LHCN-M2 (cell line): Measurements from ENCODE around the gene ATL1. TPM values are rescaled to one million over a fixed set of nuclear protein-coding genes. Genes with fewer than 3 reads are reported as not detected.
"Not testable (repeated sequence)": the region's sequence is repeated elsewhere in the genome, so short reads cannot be mapped to it uniquely, and the experiment has no call there.

Source experiments
- DNase-seq: peaks from one replicate; pipeline ENCODE4 v3.0.0-alpha.2; 2012; ENCODE audit warnings: low read depth
- total RNA-seq: library from RNA; depleted of rRNA; stranded (reverse); fragments of >200 nt; gene quantifications from 2 replicates; pipeline ENCODE4 v1.2.3, GENCODE V29; 2014

Gene ATL1
- total RNA-seq, 1 experiment from 2014 or later = 14.9 TPM

DNA sequence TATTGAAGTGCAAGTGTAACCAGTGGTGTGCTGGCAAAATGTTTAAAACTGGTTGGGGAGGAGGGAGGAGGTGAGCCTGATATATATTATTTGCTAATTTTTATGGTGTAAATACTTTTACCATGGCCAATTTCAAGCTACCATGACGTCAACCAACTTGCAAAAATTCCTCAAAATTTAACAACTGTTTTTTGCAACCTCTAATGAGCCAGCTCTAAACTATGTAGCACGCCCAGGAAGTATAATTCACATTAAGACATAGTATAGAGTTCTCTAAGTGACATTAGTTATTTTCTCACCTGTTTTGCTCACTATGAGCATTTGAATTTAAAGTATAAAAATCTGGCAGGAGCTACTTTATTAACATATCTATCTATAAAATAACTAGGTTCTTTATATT is 41.4 kb downstream of the ATL1 start:
- peak; percentile 68 for DNase-seq

DNA sequence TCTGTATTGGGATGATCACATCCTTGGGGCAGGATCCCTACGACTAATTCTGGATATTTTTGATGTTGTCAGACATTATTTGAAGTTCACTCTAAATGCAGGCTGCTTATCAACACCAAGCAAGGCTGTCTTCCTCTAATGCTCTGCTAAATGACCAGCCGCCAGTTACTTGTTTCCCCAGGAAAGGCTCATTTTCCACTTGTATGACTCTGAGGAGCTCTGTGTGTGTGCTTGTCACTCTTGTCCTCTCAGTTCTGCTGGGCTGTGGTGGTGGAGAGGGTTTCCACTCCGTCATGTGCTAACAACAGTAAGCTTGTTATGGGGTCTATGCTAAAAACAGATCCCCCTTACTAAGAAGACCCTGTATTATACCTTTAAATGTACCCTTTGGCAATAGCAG is 42.1 kb downstream of the ATL1 start:
- no peak for DNase-seq

DNA sequence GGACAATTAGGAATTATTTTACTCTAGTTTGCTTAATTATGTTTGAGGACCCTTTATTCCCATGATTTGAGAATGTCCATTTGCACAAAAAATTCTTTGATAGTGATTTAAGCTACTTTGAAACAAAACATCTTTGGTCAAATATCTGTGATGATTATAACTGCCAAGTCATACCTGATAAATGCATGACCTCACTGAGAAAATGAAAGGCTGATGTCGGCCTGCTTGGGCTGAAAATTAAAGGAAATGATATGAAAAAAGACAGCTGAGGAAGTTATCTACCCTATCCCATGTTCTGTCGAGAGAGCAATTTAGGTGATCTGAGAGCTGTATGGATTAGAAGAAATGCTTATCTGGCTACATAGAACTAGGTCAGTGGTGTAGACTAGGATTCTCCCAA is 43.6 kb downstream of the ATL1 start:
- DNase-seq = no peak

DNA sequence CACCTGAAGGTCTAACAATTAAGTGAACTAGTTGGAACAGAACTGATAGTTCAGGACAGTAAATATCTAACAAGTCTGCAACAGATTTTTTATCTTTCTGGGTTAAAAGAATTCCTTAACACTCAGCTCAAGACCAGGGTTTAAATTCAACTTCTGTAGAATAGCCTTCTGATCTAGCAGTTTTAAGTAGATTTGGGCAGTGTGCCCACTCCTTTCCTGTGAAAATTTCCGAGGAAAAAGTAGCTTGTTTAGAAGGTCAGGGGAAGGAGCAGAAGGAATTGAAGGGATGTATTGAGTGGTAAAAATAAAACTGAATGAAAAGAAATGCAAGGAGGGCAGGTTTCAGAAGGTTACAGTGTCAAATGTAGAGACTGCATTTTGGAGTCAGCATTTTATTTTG is 45.8 kb downstream of the ATL1 start:
- DNase-seq = no peak

DNA sequence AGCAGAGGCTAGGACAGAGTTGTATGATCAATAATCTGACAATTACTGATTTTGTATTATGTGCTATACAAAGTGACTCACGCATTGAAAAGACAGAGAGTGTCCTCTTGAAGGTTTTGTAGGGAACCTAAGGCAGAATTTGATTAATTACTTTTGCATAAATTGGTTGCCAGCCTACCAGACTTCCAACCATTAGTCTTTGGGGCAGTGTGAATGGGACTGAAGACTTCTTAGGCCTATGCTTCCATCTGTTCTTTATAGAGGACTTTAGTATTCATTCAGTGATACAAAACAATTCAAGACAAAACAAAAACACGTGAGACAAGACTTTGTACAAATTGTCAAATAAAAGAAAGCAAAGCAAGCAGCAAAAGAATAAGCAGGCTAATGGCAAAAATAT is 46.5 kb downstream of the ATL1 start:
- DNase-seq = no peak

DNA sequence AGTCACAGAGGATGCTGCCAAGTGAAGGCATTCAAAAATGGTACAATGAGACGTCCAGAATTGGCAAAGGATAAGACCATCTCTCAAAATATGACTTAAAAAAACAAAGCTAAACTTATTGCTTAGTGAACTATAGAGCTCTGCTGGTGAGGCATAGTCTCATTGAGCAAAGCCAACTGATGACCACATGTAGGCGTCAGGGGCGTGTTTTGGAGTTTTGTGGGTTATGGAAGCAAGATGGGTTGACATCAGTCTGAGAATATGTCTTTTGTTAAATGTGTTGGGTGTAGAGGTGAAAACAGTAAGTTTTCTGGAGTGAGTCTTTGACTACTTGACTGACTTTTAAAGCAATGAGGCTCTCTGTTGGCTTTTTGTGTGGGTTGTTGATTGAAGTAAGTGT is 47.2 kb downstream of the ATL1 start:
- no peak for DNase-seq

DNA sequence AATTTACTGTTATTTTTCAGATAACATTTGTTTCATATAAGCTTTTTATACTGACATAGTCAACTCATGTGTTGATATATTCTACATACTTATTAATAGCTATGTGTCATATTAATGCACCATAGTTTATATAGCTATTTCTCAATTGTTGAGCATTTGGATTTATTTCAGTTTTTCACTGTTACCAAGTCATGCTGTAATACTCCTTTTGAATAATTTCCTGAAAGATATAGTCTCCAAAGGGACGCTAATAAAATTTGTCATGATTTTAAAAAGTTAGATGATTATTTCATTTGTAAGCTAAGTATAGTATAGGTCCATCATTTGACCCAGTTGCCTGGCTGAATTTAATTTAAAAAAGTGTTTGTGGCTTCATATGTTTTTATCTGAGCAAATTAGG is 47.8 kb downstream of the ATL1 start:
- DNase-seq = no peak

DNA sequence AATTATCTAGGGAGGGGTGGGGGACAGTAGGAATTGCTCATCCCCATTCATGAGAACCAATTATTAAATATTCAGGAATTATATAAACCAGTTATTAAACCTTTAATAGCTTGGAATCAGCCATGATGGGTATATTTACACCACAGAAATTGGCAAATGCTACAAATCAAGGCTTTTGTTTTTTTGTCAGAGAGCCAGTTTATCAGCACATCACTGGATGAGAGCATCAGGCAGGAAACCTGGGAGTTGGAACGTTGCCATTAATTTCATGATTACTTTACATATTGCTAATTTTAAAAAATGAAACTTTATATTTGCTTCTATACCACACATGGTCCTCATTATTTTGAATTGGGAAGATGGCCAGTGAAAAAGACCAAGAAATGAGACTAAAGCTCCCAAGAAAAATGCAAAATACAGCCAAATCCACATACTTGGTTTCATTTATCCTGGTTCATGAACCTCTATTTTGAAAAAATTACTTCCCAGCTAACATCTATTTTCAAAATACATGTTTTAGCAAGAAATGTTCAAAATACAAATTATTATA is 48.4 kb downstream of the ATL1 start:
- DNase-seq = no peak

DNA sequence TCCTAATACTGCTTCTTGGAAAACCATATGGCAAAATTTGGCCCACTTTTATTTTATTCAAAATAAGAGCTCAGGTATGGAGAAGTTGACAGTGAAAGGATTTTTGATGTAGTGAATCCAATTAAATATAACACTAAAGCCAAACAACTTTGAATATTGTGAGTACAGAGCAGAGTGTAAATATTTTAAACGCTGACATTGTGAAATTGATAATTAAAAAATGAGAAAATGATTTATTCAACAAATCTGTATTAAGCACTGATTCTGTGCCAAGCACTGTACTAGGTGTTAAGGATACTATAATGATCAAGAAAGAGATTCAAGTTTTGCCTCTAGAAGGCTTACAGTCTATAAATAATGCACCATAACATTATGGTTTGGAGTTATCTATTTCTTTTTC is 50.5 kb downstream of the ATL1 start:
- DNase-seq = no peak

DNA sequence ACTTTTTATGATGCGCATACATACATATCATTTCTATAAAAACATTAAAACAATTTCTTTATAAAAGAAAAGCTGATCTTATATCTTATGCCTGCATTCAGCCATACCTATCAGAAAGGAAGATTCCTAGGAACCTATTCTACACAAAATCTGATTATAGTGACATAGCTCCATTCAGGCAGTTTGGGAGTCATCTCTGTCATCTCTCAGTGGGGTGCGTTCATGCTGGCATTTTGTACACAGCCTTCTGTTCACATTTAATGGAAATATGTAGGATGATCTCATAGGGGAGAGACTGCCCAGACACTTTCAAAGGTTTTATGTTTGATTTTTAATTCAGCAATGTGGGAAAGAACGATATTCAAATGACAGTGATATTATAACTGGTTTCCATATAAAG is 52.9 kb downstream of the ATL1 start:
- DNase-seq = no peak

DNA sequence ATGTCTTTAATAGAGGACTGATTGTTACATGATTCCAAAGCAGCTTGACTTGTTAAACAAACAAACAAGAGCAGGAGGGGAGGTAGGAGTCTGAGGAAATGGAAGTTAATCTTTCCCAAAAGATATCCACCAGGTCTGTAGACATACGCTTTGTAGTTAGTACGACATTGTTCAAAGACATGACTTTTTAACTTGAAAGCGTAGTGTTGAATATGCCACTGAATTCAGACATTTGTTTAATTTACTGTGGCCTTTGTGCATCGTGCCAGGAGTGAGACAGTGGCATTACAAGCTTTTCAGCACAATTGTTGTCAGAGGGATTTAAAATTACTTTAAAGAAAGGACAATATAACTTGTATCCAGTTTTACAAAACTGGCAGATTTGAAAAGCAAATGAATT is 55.1 kb downstream of the ATL1 start:
- no peak for DNase-seq

DNA sequence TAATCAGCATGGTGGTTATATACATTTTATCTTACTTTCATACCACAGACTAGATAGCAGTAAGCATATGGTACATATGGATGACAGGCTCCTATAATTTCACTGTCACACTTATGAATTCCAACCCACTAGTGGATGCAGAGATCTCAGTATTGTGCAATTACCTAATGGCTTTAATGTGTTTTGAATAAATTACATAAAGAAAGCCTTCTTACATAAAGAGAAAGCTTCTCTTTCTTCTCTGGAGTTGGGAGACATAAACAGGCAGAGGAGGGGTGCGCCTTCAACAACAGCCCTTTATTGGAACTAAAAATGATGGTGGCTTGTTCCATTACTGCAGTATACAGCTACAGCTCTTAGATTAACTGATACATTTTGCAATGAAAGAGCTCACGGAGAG is 55.6 kb downstream of the ATL1 start:
- no peak for DNase-seq

DNA sequence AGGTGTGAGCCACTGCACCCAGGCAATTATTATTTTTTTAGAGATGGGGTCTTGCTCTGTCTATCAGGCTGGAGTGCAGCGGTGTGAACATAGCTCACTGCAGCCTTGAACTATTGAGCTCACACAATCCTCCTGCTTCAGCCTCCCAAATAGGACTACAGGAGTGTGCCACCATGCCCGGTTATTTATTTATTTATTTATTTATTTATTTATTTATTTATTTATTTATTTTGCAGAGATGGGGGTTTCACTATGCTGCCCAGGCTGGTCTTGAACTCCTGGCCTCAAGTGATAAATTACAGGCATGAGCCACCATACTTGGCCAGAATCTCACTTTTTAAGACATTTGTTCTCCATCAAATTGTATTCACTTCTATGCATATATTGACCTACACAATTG is 56.3 kb downstream of the ATL1 start:
- no peak for DNase-seq

DNA sequence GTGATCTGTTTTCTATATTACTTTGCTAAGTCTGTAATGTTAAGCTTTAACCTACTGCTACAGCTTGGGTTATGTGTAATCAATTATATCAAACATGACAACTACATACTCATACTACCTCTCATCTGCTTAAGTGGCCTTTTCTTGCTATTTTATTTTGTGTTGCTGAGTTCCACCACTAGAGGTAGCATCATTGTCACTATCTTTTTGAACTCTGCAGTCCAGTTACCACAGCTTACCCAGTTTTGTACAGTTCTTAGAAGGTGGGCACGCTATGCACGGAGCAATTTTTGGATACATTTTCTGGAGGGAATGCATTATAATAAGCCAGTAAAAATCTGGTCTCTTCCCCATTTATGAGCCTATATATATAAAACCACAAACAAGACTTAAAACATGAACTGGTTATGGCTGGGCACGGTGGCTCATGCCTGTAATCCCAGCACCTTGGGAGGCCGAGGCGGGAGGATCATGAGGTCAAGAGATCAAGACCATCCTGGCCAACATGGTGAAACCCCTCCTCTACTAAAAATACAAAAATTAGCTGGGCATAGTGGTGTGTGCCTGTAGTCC is 59.7 kb downstream of the ATL1 start:
- DNase-seq = peak; percentile 58

DNA sequence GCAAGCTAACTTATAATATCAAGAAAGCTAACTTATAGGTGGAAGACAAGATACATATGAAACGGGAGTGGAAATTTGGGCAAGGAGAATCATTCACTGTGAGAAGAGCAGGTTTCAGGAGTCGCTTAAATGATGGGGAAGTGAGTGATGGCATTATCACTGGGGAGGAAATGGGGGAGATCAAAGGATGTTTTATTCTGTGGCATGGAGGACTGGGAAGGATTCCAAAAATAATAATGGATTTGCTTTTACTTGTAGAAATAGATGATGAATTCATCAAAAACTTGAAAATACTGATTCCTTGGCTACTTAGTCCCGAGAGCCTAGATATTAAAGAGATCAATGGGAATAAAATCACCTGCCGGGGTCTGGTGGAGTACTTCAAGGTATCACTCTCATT is 60.4 kb downstream of the ATL1 start:
- DNase-seq = peak; percentile 70

DNA sequence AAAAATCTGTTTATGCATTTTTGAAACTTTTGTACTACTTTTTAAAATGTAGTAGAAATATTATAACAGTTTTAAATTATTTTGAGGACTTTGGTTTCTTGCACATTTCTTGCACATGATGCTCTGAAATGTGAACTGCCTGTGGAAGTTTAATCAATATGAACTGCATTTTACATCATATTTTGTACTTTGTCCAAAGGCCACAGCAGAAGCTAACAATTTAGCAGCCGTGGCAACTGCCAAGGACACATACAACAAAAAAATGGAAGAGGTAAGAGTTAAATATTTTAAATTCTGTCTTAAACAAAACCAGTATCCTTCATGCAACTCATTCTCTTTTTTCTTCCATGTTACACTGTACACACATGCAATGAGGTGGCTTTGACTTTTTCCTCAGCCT is 63.0 kb downstream of the ATL1 start:
- DNase-seq = no peak

DNA sequence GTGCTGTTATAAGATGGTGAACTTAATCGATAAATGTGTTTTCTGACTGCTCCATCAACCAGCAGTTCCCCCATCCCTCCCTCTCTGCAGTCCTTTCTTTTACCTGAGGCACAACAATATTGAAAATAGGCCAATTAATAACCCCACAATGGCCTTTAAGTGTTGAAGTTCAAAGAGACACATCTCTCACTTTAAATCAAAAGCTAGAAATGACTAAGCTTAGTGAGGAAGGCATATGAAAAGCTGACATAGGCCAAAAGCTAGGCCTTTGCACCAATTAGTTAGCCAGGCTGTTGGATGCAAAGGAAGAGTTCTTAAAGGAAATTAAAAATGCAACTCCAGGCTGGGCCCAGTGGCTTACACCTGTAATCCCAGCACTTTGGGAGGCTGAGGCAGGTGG is 64.5 kb downstream of the ATL1 start:
- no peak for DNase-seq

DNA sequence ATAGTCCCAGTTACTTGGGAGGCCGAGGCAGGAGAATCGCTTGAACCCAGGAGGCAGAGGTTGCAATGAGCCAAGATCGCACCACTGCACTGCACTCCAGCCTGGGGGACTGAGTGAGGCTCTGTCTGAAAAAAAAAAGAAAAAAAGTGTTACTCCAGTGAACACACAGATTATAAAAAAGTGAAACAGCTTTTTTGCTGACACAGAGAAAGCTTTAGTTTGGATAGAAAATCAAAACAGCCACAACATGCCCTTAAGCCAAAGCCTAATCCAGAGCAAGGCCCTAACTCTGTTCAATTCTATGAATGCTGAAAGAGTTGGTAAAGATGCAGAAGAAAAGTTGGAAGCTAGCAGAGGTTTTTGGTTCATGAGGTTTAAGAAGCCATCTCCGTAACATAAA is 65.0 kb downstream of the ATL1 start:
- DNase-seq = not testable (repeated sequence)

DNA sequence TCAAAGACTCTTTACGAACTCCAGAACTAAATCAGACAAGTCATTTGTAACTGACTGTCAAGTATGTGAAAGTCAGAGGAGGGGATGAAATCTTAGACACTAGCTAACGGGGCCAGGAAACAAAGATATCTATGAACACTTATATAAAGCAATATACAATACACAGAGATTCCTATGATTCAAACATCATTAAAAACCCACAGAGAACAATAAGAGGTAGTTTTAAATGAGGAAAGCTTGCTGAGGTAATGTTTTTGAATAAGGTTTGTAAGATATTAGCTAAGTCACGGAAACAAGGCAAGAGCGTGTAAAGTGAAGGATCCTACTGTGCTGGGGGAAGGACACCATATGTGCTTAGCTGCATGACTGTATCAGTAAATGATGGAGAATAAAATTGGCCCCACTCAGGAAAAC is 71.5 kb downstream of the ATL1 start:
- DNase-seq = no peak

DNA sequence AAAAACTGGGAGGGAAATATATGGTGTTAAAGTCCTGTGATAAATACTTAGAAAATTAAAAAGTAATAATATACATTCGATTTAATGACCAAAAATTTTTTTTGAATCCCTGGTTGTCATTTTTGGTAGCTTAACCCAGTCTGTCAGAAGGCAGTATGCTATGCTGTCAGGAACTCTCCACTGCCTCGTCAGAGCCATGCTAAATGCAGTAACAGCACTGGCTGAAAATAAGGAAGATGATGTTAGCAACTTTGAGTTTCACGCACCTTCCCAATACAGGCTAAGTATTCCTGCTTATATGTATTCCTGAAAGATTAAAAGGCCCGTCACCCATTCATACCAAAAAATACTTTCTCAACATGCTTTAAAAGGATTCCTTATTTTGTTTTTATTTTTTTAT is 74.0 kb downstream of the ATL1 start:
- no peak for DNase-seq

DNA sequence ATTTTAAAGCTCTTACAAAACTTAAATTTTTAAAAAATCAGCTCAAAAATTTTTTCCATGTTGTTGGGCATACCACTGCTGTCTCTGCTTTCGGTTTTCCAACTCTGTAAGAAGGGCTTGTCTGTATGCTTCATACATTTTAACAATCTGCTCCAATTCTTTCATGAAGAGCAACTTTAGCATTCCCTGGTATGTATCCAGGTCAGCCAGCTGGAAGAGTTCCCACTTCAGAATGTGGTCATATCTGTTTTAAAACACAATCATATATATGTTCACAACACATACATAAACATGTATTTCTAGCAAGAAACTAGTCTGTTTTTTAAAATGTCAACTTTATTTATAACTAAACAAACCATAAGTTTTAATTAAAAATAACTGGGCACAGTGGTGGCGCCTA is 75.2 kb downstream of the ATL1 start:
- no peak for DNase-seq

DNA sequence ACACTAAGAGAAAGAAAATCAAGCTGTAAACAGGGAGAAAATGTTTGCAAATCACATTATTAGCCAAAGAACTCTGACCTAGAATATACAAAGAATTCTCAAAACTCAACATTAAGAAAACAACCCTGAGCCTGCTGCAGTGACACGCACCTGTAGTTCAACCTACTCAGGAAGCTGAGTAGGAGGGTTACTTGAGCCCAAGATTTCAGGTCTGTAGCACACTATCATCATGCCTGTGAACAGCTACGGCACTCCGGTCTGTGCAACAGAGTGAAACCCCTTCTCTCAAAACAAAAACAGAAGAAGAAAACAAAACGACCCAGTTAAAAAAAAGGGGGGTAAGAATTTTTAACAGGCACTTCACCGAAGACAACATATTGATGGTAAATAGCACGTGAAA is 87.3 kb downstream of the ATL1 start:
- no peak for DNase-seq

DNA sequence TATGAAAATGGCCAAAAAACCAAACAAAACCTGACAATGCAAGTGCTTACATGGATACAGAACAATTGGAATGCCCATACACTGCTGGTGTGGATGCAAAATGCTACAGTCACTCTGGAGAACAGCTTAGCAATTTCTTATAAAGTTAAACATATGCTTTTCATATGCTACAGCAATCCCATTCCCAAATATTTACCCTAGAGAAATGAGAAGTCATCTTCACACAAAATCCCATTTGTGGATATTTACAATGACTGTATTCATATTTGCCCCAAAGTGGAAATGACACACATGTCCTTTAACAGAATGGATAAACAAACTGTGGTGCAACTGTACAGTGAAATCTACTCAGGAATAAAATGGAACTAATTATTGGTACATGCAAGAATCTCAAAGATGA is 87.8 kb downstream of the ATL1 start:
- no peak for DNase-seq

DNA sequence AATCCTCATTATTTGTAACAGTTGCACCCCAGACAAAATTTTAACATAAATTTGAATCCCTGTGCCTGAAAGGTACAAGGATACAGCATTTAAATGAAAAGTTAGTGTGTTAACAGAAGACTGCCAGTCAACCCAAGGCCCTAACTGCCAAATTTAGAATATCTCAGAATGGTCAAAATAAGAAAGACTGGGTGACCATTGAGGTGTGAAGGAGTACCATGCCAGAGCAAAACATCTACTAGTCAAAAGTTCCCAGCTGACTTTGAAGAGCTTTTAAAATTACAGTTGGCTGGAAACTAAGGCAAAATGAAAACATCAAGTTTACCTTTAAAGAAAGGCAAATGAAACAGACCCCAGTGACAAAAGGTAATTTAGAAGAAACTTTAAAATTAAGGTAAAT is 89.7 kb downstream of the ATL1 start:
- no peak for DNase-seq
